RWPE1 (cell line): Measurements from ENCODE around the gene KMT2B.

Experiments used
- CTCF ChIA-PET: fragments of 350-600 bp; sonication (Branson Sonifier 250); formaldehyde crosslinking; extraction: SDS; loops from one replicate; lab custom pipeline; 2021; lab: Yijun Ruan, JAX
- POLR2A ChIA-PET: fragments of 400-600 bp; formaldehyde crosslinking; extraction: SDS; loops from one replicate; lab custom pipeline; 2020; ENCODE audit warnings: antibody characterized with exemption; ENCODE audit not compliant: low non-redundant PET; lab: Yijun Ruan, JAX
- DNase-seq: peaks from one replicate; pipeline ENCODE4 v3.0.0; 2012; ENCODE audit warnings: low spot score
- H3K27ac ChIP-seq: fragments of 450-650 bp; 2 replicates; pipeline ENCODE4 v1.5.1; 2017
- CTCF ChIP-seq: fragments of 450-650 bp; conservative IDR thresholded peaks from 2 replicates; pipeline ENCODE4 v1.5.1; 2017; ENCODE audit warnings: low read depth, mild to moderate bottlenecking

KMT2B gene

GRCh38 chr19:35786299-35787160, 68.7 kb downstream of the KMT2B start:
- CTCF ChIA-PET: no interaction called here
- TF ChIP-seq CTCF: no peak
- no peak overlapping the region; the same call in 1 of the 2 replicates for H3K27ac ChIP-seq

GRCh38 chr19:35787227-35787799, 69.5 kb downstream of the KMT2B start:
- ChIA-PET POLR2A (no interaction called here), CTCF (no interaction called here)
- DNase-seq: no peak
- H3K27ac ChIP-seq: no peak overlapping the region
- TF ChIP-seq CTCF: no peak

More at GRCh38 chr19:35786299-35787160, 68.7 kb downstream of the KMT2B start:
- DNase-seq: no peak
- POLR2A ChIA-PET: no interaction called here
